Measurements from ENCODE around the gene SMARCAL1.
A peak's percentile ranks its signal among the peaks of the same experiment; 100 is the strongest.
"Not testable (repeated sequence)": the region's sequence is repeated elsewhere in the genome, so short reads cannot be mapped to it uniquely, and the experiment has no call there.

Gene SMARCAL1

DNA sequence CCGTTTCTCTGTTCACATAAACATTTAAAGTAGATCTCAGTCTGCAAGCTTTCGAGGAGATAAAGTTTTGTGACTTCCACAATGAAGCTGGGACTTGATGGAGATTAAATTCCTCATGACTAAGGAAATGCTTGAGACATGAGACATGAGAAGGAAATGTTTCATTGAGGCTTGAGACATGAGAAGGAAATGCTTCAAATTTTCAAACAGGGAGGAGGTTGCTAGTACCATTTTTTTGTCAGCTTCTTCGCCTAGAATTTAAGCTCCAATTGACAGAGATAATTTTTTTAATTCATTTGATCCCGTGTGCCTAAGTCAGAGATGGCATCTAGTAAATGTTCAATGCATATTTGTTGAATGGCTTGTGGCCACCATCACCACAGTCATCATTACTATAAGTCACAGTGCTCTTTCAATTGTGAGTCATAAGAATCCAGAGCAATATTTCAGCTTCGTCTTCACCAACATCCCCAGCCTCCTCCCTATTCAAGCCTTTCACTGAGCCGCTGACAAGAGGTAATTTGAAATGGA lies 39.5 kb upstream of the SMARCAL1 start:
- DNase-seq (ENCODE audit: low spot score): no peak
- Histone ChIP-seq H3K9me3 (ENCODE audit: severe bottlenecking) (no peaks in the 10 kb centered on the region), H3K27ac (ENCODE audit: poor library complexity, severe bottlenecking) (peak overlapping the region; percentile 92), H3K27me3 (ENCODE audit: insufficient read depth, poor library complexity, severe bottlenecking) (no peaks in the 10 kb centered on the region), H3K4me1 (ENCODE audit: insufficient read depth, poor library complexity, severe bottlenecking) (peaks cover 29% of the 10 kb centered on the region), H3K36me3 (ENCODE audit: low read depth) (no peaks in the 10 kb centered on the region), H3K4me3 (ENCODE audit: severe bottlenecking) (peak overlapping the region; percentile 35)
- ATAC-seq (ENCODE audit: low read depth): peak; percentile 37
- TF ChIP-seq, protein P1, sequence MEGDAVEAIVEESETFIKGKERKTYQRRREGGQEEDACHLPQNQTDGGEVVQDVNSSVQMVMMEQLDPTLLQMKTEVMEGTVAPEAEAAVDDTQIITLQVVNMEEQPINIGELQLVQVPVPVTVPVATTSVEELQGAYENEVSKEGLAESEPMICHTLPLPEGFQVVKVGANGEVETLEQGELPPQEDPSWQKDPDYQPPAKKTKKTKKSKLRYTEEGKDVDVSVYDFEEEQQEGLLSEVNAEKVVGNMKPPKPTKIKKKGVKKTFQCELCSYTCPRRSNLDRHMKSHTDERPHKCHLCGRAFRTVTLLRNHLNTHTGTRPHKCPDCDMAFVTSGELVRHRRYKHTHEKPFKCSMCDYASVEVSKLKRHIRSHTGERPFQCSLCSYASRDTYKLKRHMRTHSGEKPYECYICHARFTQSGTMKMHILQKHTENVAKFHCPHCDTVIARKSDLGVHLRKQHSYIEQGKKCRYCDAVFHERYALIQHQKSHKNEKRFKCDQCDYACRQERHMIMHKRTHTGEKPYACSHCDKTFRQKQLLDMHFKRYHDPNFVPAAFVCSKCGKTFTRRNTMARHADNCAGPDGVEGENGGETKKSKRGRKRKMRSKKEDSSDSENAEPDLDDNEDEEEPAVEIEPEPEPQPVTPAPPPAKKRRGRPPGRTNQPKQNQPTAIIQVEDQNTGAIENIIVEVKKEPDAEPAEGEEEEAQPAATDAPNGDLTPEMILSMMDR (IDR thresholded peaks at IDR 0.05; ENCODE audit: poor library complexity, severe bottlenecking): no peak

DNA sequence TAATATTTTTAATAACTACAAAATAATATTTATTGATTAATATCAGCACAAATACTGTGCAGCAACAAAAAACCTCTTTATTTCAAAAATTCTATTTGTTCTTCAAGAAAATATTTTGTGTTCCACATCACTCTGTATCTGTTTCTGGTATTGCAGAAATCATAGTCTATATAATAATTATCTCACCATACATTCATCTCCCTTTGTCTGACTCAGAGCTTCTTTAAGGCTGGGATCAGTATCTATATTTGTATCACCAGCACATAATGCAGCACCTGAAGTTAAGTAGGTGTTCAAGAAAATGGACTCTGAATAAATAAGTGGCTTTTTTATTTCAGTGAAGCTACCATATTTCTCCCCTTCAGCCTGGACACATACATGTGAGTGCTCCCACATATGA lies 38.4 kb upstream of the SMARCAL1 start:
- Histone ChIP-seq H3K36me3 (ENCODE audit: low read depth) (no peaks in the 10 kb centered on the region), H3K9me3 (ENCODE audit: severe bottlenecking) (no peaks in the 10 kb centered on the region), H3K27ac (ENCODE audit: poor library complexity, severe bottlenecking) (peak overlapping the region; percentile 92), H3K27me3 (ENCODE audit: insufficient read depth, poor library complexity, severe bottlenecking) (no peaks in the 10 kb centered on the region), H3K4me3 (ENCODE audit: severe bottlenecking) (no peak overlapping the region), H3K4me1 (ENCODE audit: insufficient read depth, poor library complexity, severe bottlenecking) (peaks cover 29% of the 10 kb centered on the region)
- TF ChIP-seq, protein P1 (IDR thresholded peaks at IDR 0.05; ENCODE audit: poor library complexity, severe bottlenecking): no peak
- DNase-seq (ENCODE audit: low spot score) (no peak), ATAC-seq (ENCODE audit: low read depth) (no peak)

DNA sequence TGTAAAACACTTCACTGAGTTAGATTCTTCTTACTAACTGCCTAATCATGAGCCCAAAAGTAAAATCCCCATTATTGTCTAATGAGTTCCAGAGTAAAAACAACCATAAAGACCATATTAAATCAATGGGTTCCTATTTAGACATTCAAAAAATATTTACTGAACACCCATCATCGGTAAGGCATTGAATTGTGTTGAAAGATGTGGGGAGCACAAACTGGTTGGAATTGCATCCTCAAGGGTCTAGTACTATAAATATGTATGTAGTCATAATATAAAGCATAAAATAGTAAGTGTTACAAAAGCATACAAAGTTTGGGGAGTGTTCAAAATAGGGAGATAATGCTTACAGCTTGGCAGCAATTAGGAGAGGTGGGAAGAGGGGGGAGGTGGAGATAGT lies 37.0 kb upstream of the SMARCAL1 start:
- Histone ChIP-seq H3K36me3 (ENCODE audit: low read depth) (no peaks in the 10 kb centered on the region), H3K4me3 (ENCODE audit: severe bottlenecking) (no peak overlapping the region), H3K27me3 (ENCODE audit: insufficient read depth, poor library complexity, severe bottlenecking) (no peaks in the 10 kb centered on the region), H3K4me1 (ENCODE audit: insufficient read depth, poor library complexity, severe bottlenecking) (peaks cover 21% of the 10 kb centered on the region), H3K9me3 (ENCODE audit: severe bottlenecking) (no peaks in the 10 kb centered on the region), H3K27ac (ENCODE audit: poor library complexity, severe bottlenecking) (no peak overlapping the region)
- TF ChIP-seq, protein P1 (IDR thresholded peaks at IDR 0.05; ENCODE audit: poor library complexity, severe bottlenecking): no peak
- DNase-seq (ENCODE audit: low spot score): no peak
- ATAC-seq (ENCODE audit: low read depth): no peak

DNA sequence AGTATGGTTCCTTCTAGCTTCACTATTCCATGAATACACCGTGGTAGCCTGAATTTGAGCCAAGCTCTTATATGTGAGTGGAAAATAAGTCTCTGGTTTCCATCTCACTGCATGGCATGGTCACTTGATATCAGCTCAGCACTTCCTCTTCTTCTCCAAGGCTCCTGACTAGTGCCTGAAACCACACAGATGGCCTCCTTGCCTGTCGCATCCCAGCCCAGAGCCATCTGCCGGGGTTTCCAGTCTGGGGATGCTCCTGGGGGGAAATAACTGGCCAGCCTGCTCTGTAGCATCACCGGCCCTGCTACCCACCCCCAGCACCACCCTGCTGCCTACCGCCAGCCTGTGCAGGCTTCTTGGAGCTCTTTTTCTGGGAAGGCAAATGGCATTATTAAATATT lies 32.3 kb upstream of the SMARCAL1 start:
- DNase-seq (ENCODE audit: low spot score): no peak
- ATAC-seq (ENCODE audit: low read depth): no peak
- Histone ChIP-seq H3K4me3 (ENCODE audit: severe bottlenecking) (no peak overlapping the region), H3K27me3 (ENCODE audit: insufficient read depth, poor library complexity, severe bottlenecking) (no peaks in the 10 kb centered on the region), H3K36me3 (ENCODE audit: low read depth) (no peaks in the 10 kb centered on the region), H3K27ac (ENCODE audit: poor library complexity, severe bottlenecking) (no peak overlapping the region), H3K4me1 (ENCODE audit: insufficient read depth, poor library complexity, severe bottlenecking) (no peaks in the 10 kb centered on the region), H3K9me3 (ENCODE audit: severe bottlenecking) (no peaks in the 10 kb centered on the region)
- TF ChIP-seq, protein P1 (IDR thresholded peaks at IDR 0.05; ENCODE audit: poor library complexity, severe bottlenecking): no peak

DNA sequence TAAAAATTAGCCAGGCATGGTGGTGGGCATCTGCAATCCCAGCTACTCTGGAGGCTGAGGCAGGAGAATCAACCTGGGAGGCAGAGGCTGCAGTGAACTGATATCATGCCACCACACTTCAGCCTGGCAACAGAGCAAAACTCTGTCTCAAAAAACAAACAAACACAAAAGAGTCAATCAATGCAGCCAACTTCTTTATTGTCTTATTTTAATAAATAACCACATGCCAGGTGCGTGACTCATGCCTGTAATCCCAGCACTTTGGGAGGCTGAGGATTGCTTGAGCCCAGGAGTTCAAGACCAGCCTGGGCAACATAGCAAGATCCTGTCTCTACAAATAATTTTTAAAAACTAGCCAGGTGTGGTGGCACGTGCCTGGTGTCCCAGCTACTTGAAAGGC lies 27.9 kb upstream of the SMARCAL1 start:
- ATAC-seq (ENCODE audit: low read depth); DNase-seq (ENCODE audit: low spot score); H3K27ac ChIP-seq (ENCODE audit: poor library complexity, severe bottlenecking); H3K36me3 ChIP-seq (ENCODE audit: low read depth); H3K4me3 ChIP-seq (ENCODE audit: severe bottlenecking); H3K4me1 ChIP-seq (ENCODE audit: insufficient read depth, poor library complexity, severe bottlenecking); H3K27me3 ChIP-seq (ENCODE audit: insufficient read depth, poor library complexity, severe bottlenecking); H3K9me3 ChIP-seq (ENCODE audit: severe bottlenecking): not testable (repeated sequence)
